ENCODE data around the gene CYP24A1. TPM values are rescaled to one million over a fixed set of nuclear protein-coding genes. Genes with fewer than 3 reads are reported as not detected.

The CYP24A1 gene
- polyA plus RNA-seq, 3 donors = not detected

DNA sequence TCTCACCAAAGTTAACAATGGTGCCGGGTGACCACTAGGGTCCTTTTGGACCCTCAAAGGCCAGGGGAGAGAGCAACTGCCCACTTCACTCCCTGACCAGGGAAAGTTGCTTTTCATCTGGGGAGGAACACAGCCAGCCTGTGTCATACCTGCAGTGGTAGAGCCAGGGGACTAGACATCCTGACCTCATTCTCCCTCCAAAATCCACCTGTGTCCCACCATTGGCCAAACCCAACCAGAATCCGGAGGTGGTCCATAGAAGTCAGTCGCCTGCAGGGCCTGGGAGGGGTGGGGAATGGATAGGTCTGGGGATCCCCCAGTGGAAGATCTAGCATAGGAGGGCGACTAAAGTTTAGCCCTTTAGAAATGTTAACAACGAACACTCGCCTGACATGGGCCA lies 46.9 kb upstream of the CYP24A1 start:
- Mint-ChIP-seq H3K4me3 (no peak overlapping the region), H3K27me3 (ENCODE audit: low read depth in 3 of 3) (peaks cover 0 to 3% (median 2%) of the 10 kb centered on the region in 3 donors), H3K9me3 (peaks cover 0 to 2% (median 0%) of the 10 kb centered on the region in 7 donors), H3K4me1 (peaks cover 17% of the 10 kb centered on the region), H3K27ac (peak overlapping the region in 1 of 7 donors; percentile 52), H3K36me3 (peaks cover 22 to 34% of the 10 kb centered on the region in 2 donors)
- DNase-seq = no peak
- Histone ChIP-seq H3K27me3 (ENCODE audit: control insufficient read depth in 2 of 2, insufficient read depth in 2 of 2, low read length in 2 of 2) (no peaks in the 10 kb centered on the region), H3K9me3 (replicated peaks in 1 of 2; ENCODE audit: control insufficient read depth in 1 of 2, insufficient read depth in 1 of 2, low read length in 2 of 2) (no peaks in the 10 kb centered on the region), H4K20me1 (ENCODE audit: insufficient read depth, low read length) (no peaks in the 10 kb centered on the region), H3K4me2 (replicated peaks; ENCODE audit: extremely low read depth, low read length, poor library complexity, severe bottlenecking) (no peak overlapping the region), H3K4me1 (ENCODE audit: control insufficient read depth in 1 of 2, insufficient read depth in 2 of 2, low read length in 2 of 2) (peaks cover 11% of the 10 kb centered on the region in 2 donors), H2AFZ (ENCODE audit: insufficient read depth, low read depth, low read length, poor library complexity, severe bottlenecking) (no peak overlapping the region), H3K79me2 (ENCODE audit: insufficient read depth, low read length) (no peaks in the 10 kb centered on the region), H3K36me3 (replicated peaks in 1 of 2; ENCODE audit: control insufficient read depth in 1 of 2, insufficient read depth in 2 of 2, low read length in 2 of 2) (peaks cover 20 to 26% of the 10 kb centered on the region in 2 donors), H3K9ac (ENCODE audit: insufficient read depth, low read length, poor library complexity, severe bottlenecking) (no peak overlapping the region), H3K4me3 (replicated peaks in 1 of 3; ENCODE audit: low read depth in 2 of 3, low read length in 3 of 3) (no peak overlapping the region), H3K27ac (ENCODE audit: low read depth in 1 of 2, low read length in 2 of 2) (no peak overlapping the region)
- TF ChIP-seq, protein P1, sequence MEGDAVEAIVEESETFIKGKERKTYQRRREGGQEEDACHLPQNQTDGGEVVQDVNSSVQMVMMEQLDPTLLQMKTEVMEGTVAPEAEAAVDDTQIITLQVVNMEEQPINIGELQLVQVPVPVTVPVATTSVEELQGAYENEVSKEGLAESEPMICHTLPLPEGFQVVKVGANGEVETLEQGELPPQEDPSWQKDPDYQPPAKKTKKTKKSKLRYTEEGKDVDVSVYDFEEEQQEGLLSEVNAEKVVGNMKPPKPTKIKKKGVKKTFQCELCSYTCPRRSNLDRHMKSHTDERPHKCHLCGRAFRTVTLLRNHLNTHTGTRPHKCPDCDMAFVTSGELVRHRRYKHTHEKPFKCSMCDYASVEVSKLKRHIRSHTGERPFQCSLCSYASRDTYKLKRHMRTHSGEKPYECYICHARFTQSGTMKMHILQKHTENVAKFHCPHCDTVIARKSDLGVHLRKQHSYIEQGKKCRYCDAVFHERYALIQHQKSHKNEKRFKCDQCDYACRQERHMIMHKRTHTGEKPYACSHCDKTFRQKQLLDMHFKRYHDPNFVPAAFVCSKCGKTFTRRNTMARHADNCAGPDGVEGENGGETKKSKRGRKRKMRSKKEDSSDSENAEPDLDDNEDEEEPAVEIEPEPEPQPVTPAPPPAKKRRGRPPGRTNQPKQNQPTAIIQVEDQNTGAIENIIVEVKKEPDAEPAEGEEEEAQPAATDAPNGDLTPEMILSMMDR (IDR thresholded peaks at IDR 0.05) = no peak
- intact Hi-C loops (cut with micrococcal nuclease) = loop anchor here in 1 of 2 donors (10.0 kb wide), 1 partner anchor 424 kb away; no protein-coding TSS in a partner anchor
- 100% methylated on average over 3 of the region's 6 CpGs for WGBS (ENCODE audit: insufficient coverage)

DNA sequence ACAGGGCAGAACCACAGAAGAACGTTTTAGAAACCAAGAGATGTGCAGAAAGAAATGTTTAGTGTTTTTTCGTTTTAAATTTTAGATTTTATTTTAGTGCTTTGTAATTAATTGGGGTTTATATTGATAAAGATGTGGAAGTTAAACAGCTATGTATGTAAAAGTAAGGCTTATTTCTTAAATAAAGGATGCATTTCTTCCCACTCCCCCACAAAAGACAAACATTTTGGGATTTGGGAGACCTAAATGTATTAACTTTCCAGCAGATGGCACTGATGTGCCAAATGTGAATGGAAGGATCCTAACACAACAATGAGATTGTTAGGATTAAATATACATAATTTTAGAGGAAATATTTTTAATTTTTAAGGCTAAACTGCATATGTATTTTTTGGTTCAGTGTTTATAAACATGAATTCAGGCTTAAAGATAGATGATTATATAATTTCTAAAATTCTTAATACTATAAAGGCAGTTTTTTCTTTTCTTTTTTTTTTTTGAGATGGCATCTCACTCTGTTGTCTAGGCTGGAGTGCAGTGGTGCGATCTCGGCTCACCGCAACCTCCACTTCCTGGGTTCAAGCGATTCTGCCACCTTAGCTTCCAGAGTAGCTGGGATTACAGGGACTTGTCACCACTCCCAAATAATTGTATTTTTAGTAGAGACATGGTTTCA lies 46.1 kb upstream of the CYP24A1 start:
- no peak overlapping the region for H3K4me3 ChIP-seq (replicated peaks in 1 of 3; ENCODE audit: low read depth in 2 of 3, low read length in 3 of 3)
- H3K36me3 Mint-ChIP-seq = peaks cover 25 to 35% of the 10 kb centered on the region in 2 donors
- no peaks in the 10 kb centered on the region for H3K79me2 ChIP-seq (ENCODE audit: insufficient read depth, low read length)
- H3K9me3 Mint-ChIP-seq = peaks cover 0 to 2% (median 0%) of the 10 kb centered on the region in 7 donors
- no peak overlapping the region for H3K4me3 Mint-ChIP-seq
- no peaks in the 10 kb centered on the region for H3K9me3 ChIP-seq (replicated peaks in 1 of 2; ENCODE audit: control insufficient read depth in 1 of 2, insufficient read depth in 1 of 2, low read length in 2 of 2)
- intact Hi-C loops (cut with micrococcal nuclease) = loop anchor here in 1 of 2 donors (10.0 kb wide), 1 partner anchor 425 kb away; no protein-coding TSS in a partner anchor
- no peak overlapping the region for H2AFZ ChIP-seq (ENCODE audit: insufficient read depth, low read depth, low read length, poor library complexity, severe bottlenecking)
- no peak overlapping the region for H3K27ac Mint-ChIP-seq
- H3K9ac ChIP-seq (ENCODE audit: insufficient read depth, low read length, poor library complexity, severe bottlenecking) = no peak overlapping the region
- H3K4me1 Mint-ChIP-seq = peaks cover 17% of the 10 kb centered on the region
- peaks cover 3% of the 10 kb centered on the region for H4K20me1 ChIP-seq (ENCODE audit: insufficient read depth, low read length)
- no peak overlapping the region for H3K4me2 ChIP-seq (replicated peaks; ENCODE audit: extremely low read depth, low read length, poor library complexity, severe bottlenecking)
- DNase-seq = no peak
- H3K27me3 ChIP-seq (ENCODE audit: control insufficient read depth in 2 of 2, insufficient read depth in 2 of 2, low read length in 2 of 2) = no peaks in the 10 kb centered on the region
- no peak overlapping the region for H3K27ac ChIP-seq (ENCODE audit: low read depth in 1 of 2, low read length in 2 of 2)
- peaks cover 0 to 3% (median 2%) of the 10 kb centered on the region in 3 donors for H3K27me3 Mint-ChIP-seq (ENCODE audit: low read depth in 3 of 3)
- TF ChIP-seq, protein P1 (IDR thresholded peaks at IDR 0.05) = no peak
- 100% methylated on average over 1 of the region's 6 CpGs for WGBS (ENCODE audit: insufficient coverage)
- H3K4me1 ChIP-seq (ENCODE audit: control insufficient read depth in 1 of 2, insufficient read depth in 2 of 2, low read length in 2 of 2) = peaks cover 11% of the 10 kb centered on the region in 2 donors
- H3K36me3 ChIP-seq (replicated peaks in 1 of 2; ENCODE audit: control insufficient read depth in 1 of 2, insufficient read depth in 2 of 2, low read length in 2 of 2) = peaks cover 28 to 33% of the 10 kb centered on the region in 2 donors

Measured in CD14-positive monocyte (primary cell).